SK-N-SH treated with all-trans-retinoic acid at 6 μM for 48 hours (cell line): ENCODE results near the gene NPAS3.

Source experiments
- ATAC-seq: fragments of 200-7000 bp; cut with Tn5 transposase; 3 replicates; pipeline ENCODE4 v1.9.1; 2020; ENCODE audit warnings: mild to moderate bottlenecking, moderate library complexity
- ARNTL ChIP-seq: fragments of 450-650 bp; formaldehyde crosslinking; IDR thresholded peaks from 2 replicates; pipeline ENCODE4 v1.5.0; 2020; ENCODE audit warnings: low read depth, mild to moderate bottlenecking, moderate library complexity, borderline replicate concordance
- BACH2 ChIP-seq: fragments of 250-450 bp; sonication (Bioruptor Pico); IDR thresholded peaks from 2 replicates; pipeline ENCODE4 v1.9.0; 2021; ENCODE audit warnings: mild to moderate bottlenecking, borderline replicate concordance
- CSDC2 ChIP-seq: fragments of 250-450 bp; sonication (Bioruptor Pico); IDR thresholded peaks from 2 replicates; pipeline ENCODE4 v1.5.0; 2020; ENCODE audit warnings: mild to moderate bottlenecking, moderate library complexity
- ESRRG ChIP-seq: fragments of 250-450 bp; sonication (Bioruptor Pico); IDR thresholded peaks from 2 replicates; pipeline ENCODE4 v1.6.1; 2021; ENCODE audit warnings: mild to moderate bottlenecking
- GLIS3 ChIP-seq: fragments of 250-450 bp; sonication (Bioruptor Pico); IDR thresholded peaks from 2 replicates; pipeline ENCODE4 v1.5.0; 2020; ENCODE audit warnings: mild to moderate bottlenecking, moderate library complexity
- ISL1 ChIP-seq: fragments of 250-450 bp; sonication (Bioruptor Pico); IDR thresholded peaks from 2 replicates; pipeline ENCODE4 v2.1.2; 2022; ENCODE audit warnings: mild to moderate bottlenecking, moderate library complexity
- OSR1 ChIP-seq: fragments of 250-450 bp; sonication (Bioruptor Pico); IDR thresholded peaks from 2 replicates; pipeline ENCODE4 v1.8.0; 2022; ENCODE audit warnings: moderate library complexity, mild to moderate bottlenecking, inconsistent platforms
- SNAI2 ChIP-seq: fragments of 250-450 bp; sonication (Bioruptor Pico); IDR thresholded peaks from 2 replicates; pipeline ENCODE4 v1.5.0; 2020; ENCODE audit warnings: mild to moderate bottlenecking, moderate library complexity
- TCF4 ChIP-seq: fragments of 250-450 bp; sonication (Bioruptor Pico); IDR thresholded peaks from 2 replicates; pipeline ENCODE4 v1.8.0; 2021; ENCODE audit warnings: mild to moderate bottlenecking, moderate library complexity, borderline replicate concordance
- TOX ChIP-seq: fragments of 250-450 bp; sonication (Bioruptor Pico); IDR thresholded peaks from 2 replicates; pipeline ENCODE4 v1.8.0; 2021; ENCODE audit warnings: mild to moderate bottlenecking, moderate library complexity, borderline replicate concordance
- ZC3H10 ChIP-seq: fragments of 250-450 bp; sonication (Bioruptor Pico); IDR thresholded peaks from 2 replicates; pipeline ENCODE4 v1.5.1; 2021; ENCODE audit warnings: mild to moderate bottlenecking, moderate library complexity
- ZFP3 ChIP-seq: fragments of 250-450 bp; sonication (Bioruptor Pico); IDR thresholded peaks from 2 replicates; pipeline ENCODE4 v1.5.0; 2020; ENCODE audit warnings: mild to moderate bottlenecking, moderate library complexity
- ZFP30 ChIP-seq: fragments of 450-650 bp; formaldehyde crosslinking; IDR thresholded peaks from 2 replicates; pipeline ENCODE4 v1.5.0; 2022; ENCODE audit warnings: mild to moderate bottlenecking, moderate library complexity
- ZNF565 ChIP-seq: fragments of 450-650 bp; formaldehyde crosslinking; conservative IDR thresholded peaks from 2 replicates; pipeline ENCODE4 v1.5.0; 2020; ENCODE audit warnings: low read depth, mild to moderate bottlenecking, moderate library complexity
- ZNF70 ChIP-seq: fragments of 450-650 bp; formaldehyde crosslinking; IDR thresholded peaks from 2 replicates; pipeline ENCODE4 v1.5.0; 2020; ENCODE audit warnings: mild to moderate bottlenecking, moderate library complexity
- ZNF8 ChIP-seq: fragments of 450-650 bp; formaldehyde crosslinking; IDR thresholded peaks from 2 replicates; pipeline ENCODE4 v1.5.0; 2020; ENCODE audit warnings: mild to moderate bottlenecking, moderate library complexity
- TF ChIP-seq, protein P1 (sequence below): fragments of 250-450 bp; sonication (Bioruptor Pico); IDR thresholded peaks from 2 replicates; pipeline ENCODE4 v1.8.0; 2020; ENCODE audit warnings: mild to moderate bottlenecking, moderate library complexity, borderline replicate concordance
- TF ChIP-seq, protein P2 (sequence below): fragments of 250-450 bp; sonication (Bioruptor Pico); IDR thresholded peaks from 2 replicates; pipeline ENCODE4 v1.8.0; 2021; ENCODE audit warnings: low read depth, mild to moderate bottlenecking, moderate library complexity, borderline replicate concordance
- TF ChIP-seq, protein P3 (sequence below): fragments of 250-450 bp; sonication (Bioruptor Pico); IDR thresholded peaks from 2 replicates; pipeline ENCODE4 v1.5.1; 2021; ENCODE audit warnings: mild to moderate bottlenecking, moderate library complexity
- TF ChIP-seq, protein P4 (sequence below): fragments of 250-450 bp; sonication (Bioruptor Pico); IDR thresholded peaks from 2 replicates; pipeline ENCODE4 v1.5.0; 2020; ENCODE audit warnings: mild to moderate bottlenecking, moderate library complexity
- TF ChIP-seq, protein P5 (sequence below): fragments of 250-450 bp; sonication (Bioruptor Pico); IDR thresholded peaks from 2 replicates; pipeline ENCODE4 v1.5.1; 2020; ENCODE audit warnings: low read depth, mild to moderate bottlenecking, moderate library complexity

NPAS3 gene

DNA sequence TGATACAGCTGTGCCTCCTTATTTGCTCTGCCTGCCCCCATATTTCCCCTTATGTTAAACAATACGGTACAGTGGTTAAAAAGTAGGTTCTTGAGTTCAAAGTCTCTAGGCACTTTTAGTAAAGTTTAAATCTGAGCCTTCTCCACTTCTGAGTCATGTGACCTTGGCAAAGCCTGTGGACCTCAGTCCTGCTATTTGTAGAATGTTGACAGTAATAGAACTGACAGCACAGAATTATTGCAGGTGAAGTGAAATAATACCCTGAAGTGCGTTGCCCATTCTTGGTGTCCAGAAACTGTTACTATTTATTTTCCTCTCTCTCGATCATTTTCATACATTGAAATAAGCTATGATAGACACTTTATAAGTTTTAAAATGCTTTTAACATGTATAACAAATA lies 512.5 kb downstream of the NPAS3 start:
- TF ChIP-seq BACH2 (CRISPR knock-in tag) (no peak), GLIS3 (CRISPR knock-in tag) (no peak), ZFP3 (no peak), TCF4 (no peak), ISL1 (CRISPR knock-in tag) (no peak), ZC3H10 (CRISPR knock-in tag) (no peak), ZNF565 (no peak), TOX (CRISPR knock-in tag) (no peak), ESRRG (CRISPR knock-in tag) (no peak), ZNF8 (CRISPR knock-in tag) (no peak), ZNF70 (CRISPR knock-in tag) (no peak), CSDC2 (no peak), ZFP30 (CRISPR knock-in tag) (no peak), OSR1 (CRISPR knock-in tag) (no peak)
- TF ChIP-seq, protein P1, sequence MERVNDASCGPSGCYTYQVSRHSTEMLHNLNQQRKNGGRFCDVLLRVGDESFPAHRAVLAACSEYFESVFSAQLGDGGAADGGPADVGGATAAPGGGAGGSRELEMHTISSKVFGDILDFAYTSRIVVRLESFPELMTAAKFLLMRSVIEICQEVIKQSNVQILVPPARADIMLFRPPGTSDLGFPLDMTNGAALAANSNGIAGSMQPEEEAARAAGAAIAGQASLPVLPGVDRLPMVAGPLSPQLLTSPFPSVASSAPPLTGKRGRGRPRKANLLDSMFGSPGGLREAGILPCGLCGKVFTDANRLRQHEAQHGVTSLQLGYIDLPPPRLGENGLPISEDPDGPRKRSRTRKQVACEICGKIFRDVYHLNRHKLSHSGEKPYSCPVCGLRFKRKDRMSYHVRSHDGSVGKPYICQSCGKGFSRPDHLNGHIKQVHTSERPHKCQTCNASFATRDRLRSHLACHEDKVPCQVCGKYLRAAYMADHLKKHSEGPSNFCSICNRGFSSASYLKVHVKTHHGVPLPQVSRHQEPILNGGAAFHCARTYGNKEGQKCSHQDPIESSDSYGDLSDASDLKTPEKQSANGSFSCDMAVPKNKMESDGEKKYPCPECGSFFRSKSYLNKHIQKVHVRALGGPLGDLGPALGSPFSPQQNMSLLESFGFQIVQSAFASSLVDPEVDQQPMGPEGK (CRISPR knock-in tag) = no peak
- TF ChIP-seq, protein P2, sequence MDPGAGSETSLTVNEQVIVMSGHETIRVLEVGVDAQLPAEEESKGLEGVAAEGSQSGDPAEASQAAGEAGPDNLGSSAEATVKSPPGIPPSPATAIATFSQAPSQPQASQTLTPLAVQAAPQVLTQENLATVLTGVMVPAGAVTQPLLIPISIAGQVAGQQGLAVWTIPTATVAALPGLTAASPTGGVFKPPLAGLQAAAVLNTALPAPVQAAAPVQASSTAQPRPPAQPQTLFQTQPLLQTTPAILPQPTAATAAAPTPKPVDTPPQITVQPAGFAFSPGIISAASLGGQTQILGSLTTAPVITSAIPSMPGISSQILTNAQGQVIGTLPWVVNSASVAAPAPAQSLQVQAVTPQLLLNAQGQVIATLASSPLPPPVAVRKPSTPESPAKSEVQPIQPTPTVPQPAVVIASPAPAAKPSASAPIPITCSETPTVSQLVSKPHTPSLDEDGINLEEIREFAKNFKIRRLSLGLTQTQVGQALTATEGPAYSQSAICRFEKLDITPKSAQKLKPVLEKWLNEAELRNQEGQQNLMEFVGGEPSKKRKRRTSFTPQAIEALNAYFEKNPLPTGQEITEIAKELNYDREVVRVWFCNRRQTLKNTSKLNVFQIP (CRISPR knock-in tag) = no peak
- TF ChIP-seq, protein P3, sequence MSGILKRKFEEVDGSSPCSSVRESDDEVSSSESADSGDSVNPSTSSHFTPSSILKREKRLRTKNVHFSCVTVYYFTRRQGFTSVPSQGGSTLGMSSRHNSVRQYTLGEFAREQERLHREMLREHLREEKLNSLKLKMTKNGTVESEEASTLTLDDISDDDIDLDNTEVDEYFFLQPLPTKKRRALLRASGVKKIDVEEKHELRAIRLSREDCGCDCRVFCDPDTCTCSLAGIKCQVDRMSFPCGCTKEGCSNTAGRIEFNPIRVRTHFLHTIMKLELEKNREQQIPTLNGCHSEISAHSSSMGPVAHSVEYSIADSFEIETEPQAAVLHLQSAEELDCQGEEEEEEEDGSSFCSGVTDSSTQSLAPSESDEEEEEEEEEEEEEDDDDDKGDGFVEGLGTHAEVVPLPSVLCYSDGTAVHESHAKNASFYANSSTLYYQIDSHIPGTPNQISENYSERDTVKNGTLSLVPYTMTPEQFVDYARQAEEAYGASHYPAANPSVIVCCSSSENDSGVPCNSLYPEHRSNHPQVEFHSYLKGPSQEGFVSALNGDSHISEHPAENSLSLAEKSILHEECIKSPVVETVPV (CRISPR knock-in tag) = no peak
- TF ChIP-seq, protein P4, sequence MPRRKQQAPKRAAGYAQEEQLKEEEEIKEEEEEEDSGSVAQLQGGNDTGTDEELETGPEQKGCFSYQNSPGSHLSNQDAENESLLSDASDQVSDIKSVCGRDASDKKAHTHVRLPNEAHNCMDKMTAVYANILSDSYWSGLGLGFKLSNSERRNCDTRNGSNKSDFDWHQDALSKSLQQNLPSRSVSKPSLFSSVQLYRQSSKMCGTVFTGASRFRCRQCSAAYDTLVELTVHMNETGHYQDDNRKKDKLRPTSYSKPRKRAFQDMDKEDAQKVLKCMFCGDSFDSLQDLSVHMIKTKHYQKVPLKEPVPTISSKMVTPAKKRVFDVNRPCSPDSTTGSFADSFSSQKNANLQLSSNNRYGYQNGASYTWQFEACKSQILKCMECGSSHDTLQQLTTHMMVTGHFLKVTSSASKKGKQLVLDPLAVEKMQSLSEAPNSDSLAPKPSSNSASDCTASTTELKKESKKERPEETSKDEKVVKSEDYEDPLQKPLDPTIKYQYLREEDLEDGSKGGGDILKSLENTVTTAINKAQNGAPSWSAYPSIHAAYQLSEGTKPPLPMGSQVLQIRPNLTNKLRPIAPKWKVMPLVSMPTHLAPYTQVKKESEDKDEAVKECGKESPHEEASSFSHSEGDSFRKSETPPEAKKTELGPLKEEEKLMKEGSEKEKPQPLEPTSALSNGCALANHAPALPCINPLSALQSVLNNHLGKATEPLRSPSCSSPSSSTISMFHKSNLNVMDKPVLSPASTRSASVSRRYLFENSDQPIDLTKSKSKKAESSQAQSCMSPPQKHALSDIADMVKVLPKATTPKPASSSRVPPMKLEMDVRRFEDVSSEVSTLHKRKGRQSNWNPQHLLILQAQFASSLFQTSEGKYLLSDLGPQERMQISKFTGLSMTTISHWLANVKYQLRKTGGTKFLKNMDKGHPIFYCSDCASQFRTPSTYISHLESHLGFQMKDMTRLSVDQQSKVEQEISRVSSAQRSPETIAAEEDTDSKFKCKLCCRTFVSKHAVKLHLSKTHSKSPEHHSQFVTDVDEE (CRISPR knock-in tag) = no peak
- TF ChIP-seq, protein P5, sequence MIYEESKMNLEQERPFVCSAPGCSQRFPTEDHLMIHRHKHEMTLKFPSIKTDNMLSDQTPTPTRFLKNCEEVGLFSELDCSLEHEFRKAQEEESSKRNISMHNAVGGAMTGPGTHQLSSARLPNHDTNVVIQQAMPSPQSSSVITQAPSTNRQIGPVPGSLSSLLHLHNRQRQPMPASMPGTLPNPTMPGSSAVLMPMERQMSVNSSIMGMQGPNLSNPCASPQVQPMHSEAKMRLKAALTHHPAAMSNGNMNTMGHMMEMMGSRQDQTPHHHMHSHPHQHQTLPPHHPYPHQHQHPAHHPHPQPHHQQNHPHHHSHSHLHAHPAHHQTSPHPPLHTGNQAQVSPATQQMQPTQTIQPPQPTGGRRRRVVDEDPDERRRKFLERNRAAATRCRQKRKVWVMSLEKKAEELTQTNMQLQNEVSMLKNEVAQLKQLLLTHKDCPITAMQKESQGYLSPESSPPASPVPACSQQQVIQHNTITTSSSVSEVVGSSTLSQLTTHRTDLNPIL (CRISPR knock-in tag) = no peak
- ATAC-seq = no peak

DNA sequence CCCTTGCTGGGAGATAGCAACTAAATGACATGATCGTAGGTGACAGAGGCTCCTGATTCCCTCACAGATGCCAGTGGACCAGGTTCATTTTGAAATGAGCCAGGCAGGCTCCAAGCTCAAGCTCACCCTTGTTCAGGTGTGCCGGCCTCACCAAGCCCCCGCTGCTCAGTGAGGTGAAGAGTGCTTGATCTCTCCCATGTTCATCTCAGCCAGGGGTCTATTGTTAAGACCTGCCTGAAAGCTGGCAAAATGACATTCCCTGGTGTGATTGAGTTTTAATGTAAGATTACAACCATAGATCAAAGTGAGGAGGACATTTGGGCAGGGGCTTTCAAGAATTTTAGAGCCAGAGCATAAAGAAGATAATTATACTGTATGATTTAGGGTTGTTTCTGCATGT lies 514.3 kb downstream of the NPAS3 start:
- no peak for ATAC-seq
- TF ChIP-seq ARNTL (CRISPR knock-in tag) = no peak
- TF ChIP-seq, protein P3 (CRISPR knock-in tag) = no peak
- no peak for TF ChIP-seq ZNF565
- TF ChIP-seq GLIS3 (CRISPR knock-in tag) = no peak
- no peak for TF ChIP-seq ZFP30 (CRISPR knock-in tag)
- no peak for TF ChIP-seq OSR1 (CRISPR knock-in tag)
- no peak for TF ChIP-seq ZFP3
- no peak for TF ChIP-seq SNAI2 (CRISPR knock-in tag)
- no peak for TF ChIP-seq TCF4
- TF ChIP-seq, protein P4 (CRISPR knock-in tag) = no peak
- TF ChIP-seq, protein P5 (CRISPR knock-in tag) = no peak
